ENCODE results near the gene PHKB.

The PHKB gene

DNA sequence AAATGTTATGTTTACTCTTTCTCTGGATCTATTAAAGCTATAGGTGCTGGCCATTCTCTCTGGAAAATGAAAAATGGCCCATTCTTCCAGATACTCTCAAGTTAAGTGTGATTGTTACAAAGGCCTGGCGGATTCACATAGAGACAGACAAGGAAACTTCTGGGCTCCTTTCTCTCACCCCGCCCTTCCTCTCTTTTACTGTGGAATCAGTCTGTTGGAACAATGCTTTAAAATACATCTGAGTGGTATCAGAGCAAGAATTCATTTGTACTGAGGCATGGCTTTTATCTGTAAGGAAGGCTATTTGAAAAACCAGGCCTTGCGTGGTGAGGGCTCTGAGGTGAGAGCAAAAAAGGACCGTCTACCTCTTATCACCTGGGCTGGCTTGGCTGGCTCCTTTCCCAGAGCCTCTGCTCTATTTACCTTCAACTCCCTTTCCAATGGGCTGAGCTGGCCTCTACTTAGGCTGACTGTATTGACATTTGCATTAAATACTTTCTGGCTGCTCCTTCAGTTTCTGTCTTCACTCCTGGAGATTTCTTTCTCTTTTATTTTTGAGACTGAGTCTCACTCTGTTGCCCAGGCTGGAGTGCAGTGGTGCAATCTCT, 274.0 kb downstream of the PHKB start:
- peaks cover 11% of the 10 kb centered on the region for H3K9me3 Mint-ChIP-seq
- no peaks in the 10 kb centered on the region for H3K4me1 Mint-ChIP-seq (ENCODE audit: low read depth)
- H3K4me3 Mint-ChIP-seq: no peak overlapping the region
- H3K27ac Mint-ChIP-seq: no peak overlapping the region
- H3K27me3 Mint-ChIP-seq: no peaks in the 10 kb centered on the region
- intact Hi-C loops (cut with micrococcal nuclease): no loop called here
- no peaks in the 10 kb centered on the region for H3K36me3 Mint-ChIP-seq (ENCODE audit: low read depth)

DNA sequence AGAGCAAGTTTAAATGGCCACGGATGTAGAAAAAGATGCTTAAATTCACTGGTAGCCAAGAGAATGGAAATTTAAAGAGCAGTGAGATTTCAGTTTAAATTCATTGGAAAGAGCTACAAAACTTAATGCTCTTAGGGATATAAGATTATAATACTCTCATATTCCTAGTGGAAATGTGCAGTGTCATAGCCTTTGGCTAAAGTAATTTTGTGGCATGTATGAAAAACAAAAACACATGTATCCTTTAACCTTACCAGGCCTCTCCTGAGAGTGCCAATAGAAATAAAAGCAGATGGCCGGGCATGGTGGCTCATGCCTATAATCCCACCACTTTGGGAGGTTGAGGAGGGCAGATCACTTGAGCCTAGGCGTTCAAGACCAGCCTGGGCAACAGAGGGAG, 289.2 kb downstream of the PHKB start:
- no peaks in the 10 kb centered on the region for H3K9me3 Mint-ChIP-seq
- H3K36me3 Mint-ChIP-seq (ENCODE audit: low read depth): no peaks in the 10 kb centered on the region
- intact Hi-C loops (cut with micrococcal nuclease): no loop called here
- H3K4me3 Mint-ChIP-seq: no peak overlapping the region
- H3K27me3 Mint-ChIP-seq: no peaks in the 10 kb centered on the region
- no peak overlapping the region for H3K27ac Mint-ChIP-seq
- no peaks in the 10 kb centered on the region for H3K4me1 Mint-ChIP-seq (ENCODE audit: low read depth)

Measured in dendritic cell treated with granulocyte-macrophage colony-stimulating factor and Interleukin-4, amounts not matched to agents 40 ng/mL and 50 ng/mL, for 4 days (primary cell).